ENCODE measurements around the gene IGBP1. TPM values are rescaled to one million over a fixed set of nuclear protein-coding genes. Genes with fewer than 3 reads are reported as not detected.
A peak's percentile ranks its signal among the peaks of the same experiment; 100 is the strongest.
"Not testable (repeated sequence)": the region's sequence is repeated elsewhere in the genome, so short reads cannot be mapped to it uniquely, and the experiment has no call there.

The IGBP1 gene
- 43.4 TPM for total RNA-seq

DNA sequence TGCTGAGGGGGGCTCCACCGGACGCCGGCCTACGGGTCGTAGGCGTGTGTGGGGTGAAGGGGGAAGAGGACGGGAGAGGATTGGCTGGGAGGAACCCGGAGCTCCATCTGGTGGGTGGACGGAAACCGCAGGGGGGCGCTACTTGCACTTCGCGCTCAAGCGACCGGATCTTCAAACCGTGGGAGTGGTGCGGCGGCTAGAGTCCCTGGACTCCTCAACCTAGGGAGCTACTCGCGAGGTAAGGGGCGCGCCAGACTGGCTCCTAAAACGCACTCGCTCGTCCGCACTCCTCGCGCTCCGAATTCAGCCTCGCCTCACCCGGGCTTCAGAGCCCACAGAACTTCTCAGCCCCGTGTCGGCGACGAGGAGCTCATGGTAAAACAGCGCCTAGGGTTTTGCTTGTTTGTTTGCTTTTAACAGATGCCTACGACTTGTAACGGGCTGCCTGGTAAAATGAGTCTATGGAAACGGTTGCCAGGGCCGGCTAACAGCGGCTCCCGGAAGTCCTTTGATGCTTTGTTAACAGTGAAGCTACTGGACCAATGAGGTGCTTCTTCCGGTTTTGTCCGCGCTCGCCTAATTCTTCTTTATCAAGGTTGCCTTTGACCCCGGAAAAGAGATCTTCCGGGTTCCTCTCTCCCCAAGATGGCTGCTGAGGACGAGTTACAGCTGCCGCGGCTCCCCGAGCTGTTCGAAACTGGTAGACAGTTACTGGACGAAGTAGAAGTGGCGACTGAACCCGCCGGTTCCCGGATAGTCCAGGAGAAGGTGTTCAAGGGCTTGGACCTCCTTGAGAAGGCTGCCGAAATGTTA lies at the start of gene IGBP1:
TSS of gene IGBP1 (plus strand) at position 145 of the 813 bp plus-strand sequence. CDS start at position 646, 501 bp downstream.
- DNase-seq (ENCODE audit: low spot score), result peak; percentile 83

DNA sequence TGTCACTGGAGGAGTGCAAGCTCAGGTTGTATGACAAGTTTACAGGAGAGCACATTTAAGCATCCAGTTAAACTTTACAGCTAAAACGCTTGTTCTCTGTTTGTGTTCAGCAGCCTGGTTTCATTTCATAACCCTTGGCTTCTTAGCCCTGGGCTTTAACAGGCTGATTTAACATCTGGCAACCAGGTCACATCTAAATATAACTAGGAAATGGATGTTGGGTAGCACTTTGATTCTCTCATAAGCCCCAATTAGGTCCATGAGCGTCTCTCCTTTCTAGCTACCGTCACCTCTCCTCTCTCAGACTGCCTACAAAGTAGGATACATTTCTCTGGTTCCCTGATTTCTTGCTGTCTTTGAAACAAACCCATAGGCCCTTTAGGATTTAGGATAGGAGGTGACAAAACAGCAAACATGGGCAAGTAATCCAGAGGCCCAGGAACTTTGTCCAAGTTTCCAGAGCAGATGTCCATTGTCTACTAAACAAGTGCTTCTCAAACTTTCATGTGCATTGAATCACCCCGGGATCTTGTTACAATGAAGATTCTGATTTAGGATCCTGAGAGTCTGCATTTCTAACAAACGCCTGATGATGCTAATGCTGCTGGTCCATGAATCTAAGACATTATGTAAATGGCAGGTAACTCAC lies 48.5 kb upstream of the IGBP1 start:
- DNase-seq (ENCODE audit: low spot score), result no peak

DNA sequence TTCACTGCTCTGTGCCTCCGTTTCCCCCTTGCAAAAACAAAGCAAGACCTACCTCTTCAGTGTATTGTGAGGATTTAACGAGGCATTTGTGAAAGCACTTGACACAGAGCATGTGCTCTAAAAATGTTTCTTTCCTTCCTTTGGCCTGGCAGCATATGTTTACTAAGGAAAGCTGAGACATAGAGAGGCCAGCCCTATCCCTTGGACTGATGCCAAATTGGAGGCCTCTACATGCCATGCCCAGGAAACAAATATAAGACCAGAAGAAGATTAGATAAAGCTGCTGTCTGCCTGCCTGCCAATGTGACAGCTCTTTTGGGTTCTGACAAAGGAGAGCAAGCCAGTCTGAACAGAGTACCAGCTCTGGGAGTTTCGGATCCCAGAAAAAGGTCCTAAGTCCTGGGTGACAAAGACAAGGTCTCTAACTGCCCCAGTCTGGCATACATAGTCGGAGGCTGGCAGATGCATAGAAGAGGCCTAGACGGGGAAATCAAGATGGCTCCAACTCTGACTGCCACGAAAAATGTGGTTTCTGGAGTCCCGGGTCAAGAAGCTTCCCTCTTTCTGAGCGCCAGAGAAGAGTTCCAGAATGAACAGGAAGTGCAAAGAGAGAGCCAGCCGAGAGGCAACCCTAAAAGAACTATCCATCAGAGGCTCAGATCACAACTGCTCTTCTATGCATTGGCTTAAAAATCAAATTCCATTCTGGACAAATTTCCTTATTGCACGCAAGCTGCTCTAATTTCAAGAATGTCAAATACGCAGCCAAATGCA lies 45.2 kb upstream of the IGBP1 start:
- DNase-seq (ENCODE audit: low spot score), result no peak

DNA sequence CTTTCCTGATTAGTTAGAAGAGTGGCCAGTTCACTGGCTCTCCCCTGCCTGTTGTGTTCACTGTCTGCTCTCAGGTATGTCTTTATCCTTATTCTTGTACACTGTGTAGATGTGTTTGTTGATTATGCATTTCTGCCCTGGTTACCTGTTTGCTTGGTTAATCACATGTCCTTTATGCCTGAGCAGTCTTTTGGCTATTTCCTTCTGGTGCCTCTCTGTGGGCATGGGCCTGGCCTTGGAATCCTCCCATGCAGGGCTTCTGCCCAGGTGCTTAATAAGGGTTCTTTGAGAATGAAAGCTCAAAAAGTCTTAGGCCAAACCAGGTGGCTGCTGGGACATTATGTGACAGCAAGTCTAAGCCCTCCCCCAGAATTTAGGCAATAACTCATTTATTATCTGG lies 44.5 kb upstream of the IGBP1 start:
- DNase-seq (ENCODE audit: low spot score), result no peak

DNA sequence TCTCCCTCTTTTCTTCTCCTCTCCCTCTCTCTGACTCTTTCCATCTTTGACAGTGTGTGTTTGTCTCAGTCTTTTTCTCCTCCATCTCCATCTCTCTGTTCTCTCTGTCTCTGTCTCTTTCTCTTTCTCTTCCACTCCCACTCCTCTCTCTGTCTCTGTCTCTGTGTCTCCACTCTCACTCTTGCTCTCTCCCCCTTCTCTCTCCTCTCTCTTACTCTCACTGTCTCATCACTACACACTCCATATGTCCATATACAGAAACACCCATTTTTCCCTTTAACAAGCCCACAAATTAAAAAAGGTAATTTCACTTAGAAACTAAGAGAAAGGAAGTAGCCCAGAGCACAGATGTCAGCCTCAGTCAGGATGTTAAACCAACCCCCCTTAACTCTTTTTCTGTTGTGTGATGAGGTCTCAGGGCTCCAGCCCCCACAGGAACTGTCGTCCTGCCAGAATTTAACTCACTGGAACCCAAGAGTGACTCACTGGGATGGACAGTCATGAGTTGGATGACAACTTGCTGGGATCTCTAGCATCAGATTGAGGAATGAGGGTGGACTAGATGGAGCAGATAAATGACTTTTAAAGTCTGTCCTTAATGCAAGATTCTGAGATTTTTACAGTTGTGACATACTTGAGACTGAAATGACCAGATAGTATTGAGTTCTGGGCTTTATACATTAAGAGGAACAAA lies 43.5 kb upstream of the IGBP1 start:
- no peak for DNase-seq (ENCODE audit: low spot score)

DNA sequence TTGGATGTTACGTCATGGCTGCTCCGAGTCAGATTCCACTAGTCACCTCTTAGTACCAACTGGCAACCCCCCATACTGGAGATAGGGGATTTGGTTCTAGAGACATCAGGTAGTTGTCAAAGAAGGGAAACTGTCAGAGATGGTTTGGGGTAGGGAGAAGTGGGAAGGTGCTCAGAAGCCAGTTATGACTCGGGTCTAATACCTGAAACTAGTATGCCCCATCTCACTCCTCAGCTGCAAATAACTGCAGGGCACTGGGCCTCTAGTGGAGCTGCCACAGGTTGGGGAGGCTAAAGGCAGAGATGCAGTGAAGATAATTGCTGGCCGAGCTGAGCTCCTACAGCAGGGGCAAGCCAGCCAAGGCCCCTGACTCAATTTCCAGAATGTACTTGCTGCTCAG lies 41.0 kb upstream of the IGBP1 start:
- DNase-seq (ENCODE audit: low spot score), result no peak

DNA sequence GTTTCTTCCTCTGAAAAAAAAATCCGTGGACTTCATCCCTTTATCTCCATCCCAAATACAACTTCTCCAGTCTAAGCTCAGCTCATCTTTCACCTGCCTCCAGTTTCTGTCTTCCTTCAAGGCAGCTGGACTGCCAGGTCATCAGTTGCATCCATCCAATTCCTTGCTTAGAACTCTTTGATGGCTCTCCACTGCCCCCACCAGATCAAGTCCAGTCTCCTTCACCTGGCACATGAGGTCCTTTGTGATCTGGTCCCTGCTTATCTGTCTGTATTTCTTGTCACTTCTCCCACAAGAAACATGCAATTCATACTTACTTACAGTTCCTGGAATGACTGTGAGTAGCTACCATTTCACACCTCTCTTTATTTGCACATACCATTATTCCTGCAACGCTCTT lies 37.2 kb upstream of the IGBP1 start:
- DNase-seq (ENCODE audit: low spot score), result no peak

DNA sequence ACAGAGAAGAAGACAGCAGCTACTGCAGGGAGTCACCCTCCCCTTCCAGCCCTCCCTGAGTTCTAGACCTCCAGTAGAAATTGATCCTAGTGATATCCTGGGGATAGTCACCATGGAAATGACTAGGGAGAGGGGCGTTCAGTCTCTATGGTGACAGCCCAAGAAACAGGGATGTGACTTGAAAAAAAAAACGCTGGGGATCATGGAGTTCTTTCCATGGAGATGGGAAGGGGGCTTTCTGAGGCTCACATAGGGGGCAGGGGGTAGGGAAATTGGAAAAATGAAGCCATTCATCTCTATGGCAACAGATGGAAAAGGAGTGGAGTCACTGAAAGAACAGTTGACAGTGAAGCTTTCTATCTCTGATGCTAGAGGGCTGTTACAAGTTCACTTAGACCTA lies 28.0 kb upstream of the IGBP1 start:
- DNase-seq (ENCODE audit: low spot score), result no peak

DNA sequence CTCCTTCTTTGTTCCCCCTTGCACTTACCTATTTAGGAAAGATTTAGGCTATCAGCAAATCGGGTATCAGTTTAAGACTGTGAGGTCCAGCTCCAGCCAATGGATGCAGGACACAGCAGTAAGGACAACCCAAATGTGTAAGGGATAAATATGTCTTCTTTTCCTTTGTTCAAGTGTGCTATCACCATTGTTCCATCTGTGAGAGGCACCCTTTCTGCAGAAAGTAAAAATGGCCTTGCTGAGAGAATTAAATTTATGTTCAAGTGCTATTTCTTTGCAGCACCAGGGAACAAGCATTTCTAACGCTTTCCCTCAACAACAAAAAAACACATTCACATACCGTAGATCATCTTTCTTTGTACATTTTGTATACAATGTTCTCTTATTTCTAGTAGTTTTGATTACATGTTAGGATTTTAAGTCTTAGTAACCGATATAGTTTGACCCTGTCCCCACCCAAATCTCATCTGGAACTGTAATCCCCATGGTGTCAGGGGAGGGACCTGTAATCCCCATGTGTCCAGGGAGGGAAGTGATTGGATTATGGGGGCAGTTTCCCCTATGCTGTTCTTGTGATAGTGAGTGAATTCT lies 21.7 kb upstream of the IGBP1 start:
- not testable (repeated sequence) for DNase-seq (ENCODE audit: low spot score)

DNA sequence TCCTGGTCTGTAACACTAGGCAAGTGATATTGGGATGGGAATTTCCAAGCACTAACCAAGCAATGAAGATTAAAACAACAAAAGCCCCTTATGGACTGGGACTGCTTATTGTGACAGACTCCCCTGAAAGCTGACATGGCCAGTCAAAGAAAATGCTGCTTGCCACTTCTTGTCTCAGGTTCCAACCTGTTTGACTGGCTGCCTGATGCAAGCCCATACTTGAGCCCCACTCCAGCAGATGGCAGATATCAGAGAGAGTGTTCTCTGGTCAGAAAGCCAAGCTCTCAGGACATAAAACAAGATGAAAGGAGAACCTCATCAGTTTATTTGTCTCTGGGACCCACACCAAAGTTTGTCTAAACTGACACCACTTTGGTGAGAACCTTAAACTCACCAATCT lies 15.5 kb upstream of the IGBP1 start:
- DNase-seq (ENCODE audit: low spot score), result peak; percentile 47

DNA sequence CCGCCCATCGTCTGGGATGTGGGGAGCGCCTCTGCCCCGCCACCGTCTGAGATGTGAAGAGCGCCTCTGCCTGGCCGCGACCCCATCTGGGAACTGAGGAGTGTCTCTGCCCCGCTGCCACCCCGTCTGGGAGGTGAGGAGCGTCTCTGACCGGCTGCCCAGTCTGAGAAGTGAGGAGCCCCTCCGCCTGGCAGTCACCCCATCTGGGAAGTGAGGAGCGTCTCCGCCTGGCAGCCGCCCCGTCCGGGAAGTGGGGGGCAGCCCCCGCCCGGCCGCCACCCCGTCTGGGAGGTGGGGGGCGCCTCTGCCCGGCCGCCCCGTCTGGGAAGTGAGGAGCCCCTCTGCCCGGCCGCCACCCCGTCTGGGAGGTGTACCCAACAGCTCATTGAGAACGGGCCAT lies 10.2 kb upstream of the IGBP1 start:
- not testable (repeated sequence) for DNase-seq (ENCODE audit: low spot score)

DNA sequence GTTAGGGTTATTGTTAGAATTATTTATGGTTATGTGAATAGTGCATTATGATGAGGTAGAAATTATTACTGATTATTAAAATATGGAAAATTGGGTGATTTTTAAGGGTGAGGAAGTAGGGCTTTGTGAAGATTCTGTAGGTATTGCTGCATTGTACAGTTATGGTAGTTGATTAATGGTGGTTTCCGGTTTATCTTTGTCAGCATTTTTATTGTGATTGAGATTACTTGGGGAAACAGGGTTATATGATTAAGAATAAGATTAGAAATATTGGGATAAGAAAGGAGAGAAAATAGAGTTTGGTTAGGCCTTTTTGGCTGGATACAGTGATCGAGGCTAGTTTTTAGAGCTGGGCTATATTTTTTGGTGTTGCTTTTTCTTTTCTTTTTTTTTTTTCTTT lies 8.6 kb upstream of the IGBP1 start:
- DNase-seq (ENCODE audit: low spot score), result no peak

DNA sequence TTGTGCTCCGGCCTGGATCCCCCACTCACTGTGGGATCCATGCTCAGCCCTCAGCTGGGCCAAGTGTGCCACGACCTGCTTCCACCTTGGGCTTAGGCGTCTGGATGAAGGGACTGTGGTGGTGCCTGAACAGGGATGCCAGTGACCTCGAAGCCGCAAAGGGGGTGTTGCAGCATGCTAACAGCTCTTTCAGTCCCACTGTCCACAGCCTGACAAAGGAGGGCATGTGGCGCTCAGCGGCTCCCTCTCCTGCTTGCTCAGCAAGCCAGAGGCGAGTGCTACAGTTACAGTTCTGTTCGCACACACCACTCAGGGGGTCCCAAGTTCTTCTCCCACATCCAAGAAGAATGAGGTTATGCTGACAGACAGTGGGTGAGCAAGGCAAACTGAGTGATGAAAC lies 5.2 kb upstream of the IGBP1 start:
- DNase-seq (ENCODE audit: low spot score), result no peak

DNA sequence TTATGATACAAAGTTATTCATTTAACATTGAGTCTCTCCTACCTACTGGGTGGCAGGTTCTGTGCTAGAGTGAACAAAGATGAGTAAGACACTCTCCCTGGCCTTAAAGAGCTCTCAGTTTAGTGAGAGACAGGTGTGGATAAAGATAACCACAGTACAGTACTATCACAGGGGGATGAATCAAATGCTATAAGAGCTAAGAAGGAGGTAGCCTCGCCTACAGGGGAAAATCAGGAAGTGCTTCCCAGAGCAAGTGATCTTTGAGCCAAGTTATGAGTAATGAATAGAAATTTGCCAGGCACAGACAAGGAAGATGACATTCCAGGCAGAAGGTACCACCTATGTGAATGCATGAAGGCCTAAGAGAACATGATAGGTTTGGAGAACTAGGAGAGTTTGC lies 3.4 kb upstream of the IGBP1 start:
- DNase-seq (ENCODE audit: low spot score), result no peak

DNA sequence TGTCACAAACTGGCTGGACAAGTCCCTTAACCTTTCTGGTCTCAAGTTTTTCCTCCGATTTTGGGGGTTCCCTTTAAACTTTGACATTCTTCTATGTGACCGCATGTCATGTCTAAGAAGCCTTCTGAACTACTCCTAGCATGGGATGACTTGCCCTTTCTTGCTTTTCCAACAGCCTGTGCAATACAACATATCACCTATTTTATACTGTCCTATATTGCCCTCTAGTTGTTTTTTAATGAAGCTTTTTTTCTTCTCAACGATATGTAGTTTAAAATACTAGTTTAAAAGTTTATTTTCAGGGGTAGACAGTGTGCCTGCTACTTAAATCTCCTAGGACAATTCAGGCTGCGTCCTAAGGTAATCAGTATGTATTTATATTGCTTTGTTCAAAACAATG lies 1.0 kb upstream of the IGBP1 start:
- no peak for DNase-seq (ENCODE audit: low spot score)

DNA sequence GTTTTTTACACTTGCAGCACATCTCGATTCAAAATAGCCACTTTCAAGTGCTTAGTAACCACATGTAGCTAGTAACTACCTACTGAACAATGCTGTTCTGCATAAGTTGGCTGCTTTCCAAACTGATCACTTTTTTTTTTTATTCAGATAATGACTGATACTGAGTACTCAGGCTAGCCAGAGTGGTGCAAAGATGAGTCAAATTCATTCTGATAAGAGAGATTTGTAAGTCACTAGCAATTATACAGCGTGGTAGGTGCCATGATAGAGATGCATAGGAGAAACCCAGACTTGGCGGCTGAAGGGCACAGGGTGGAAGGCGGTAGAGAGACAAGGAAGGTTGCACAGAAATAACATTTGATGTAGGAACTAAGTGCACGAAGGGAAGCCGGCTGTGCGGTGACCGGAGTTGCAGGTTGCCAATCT lies 357 bp upstream of the IGBP1 start:
- no peak for DNase-seq (ENCODE audit: low spot score)

DNA sequence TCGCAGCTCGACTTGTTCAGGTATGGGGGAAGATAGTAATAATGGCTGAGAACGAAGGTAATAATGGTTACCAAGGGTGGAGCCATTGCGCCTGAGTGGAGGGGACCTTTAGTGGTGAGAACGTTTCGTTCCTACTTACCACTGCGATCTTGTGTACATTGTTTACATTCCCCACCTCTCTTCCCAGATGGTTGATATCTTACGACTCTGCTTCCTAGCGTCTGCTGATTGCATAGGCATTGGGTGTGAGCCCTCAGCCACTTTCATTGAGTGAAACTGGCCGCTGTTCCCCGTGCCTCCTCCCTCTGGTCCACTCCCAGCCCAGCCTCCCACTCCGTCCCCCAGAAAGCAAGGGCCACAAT lies 850 bp downstream of the IGBP1 start:
- no peak for DNase-seq (ENCODE audit: low spot score)

DNA sequence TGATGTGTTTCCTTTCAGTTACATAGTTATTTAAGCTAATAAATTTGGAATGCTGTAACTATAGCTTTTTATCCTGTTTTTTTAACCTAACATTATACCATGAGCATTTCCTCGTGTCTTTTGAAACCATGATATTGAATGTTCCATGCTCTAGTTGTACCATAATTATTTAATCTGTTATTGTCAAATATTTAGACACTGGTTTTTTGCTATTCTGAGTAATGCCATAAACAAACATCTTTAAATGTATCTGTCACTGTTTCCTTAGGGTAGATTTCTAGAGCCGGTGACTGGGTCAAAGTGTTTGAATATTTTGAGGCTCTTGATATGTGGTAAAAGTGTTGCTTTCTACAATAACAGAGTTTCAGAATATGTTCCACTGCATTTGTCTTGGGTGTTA lies 5.4 kb downstream of the IGBP1 start:
- DNase-seq (ENCODE audit: low spot score), result no peak

DNA sequence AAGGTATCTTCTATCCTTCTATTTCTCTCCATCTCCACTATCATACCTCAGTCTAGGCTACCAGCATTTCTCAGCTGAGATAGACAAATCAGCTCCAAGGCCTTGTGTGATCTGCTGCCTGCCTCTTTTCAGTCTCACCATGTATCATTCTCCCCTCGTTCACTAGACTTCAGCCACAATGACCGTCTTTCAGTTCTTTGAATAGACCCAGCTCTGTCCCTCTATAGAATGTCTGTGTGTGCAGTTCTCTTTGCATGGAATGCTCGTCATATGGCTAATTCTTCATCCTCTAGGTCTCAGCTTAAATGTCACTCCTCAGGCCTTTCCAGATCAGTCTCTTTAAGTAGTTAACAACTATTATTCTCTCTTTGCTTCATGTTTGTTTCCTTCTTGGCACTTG lies 6.5 kb downstream of the IGBP1 start:
- no peak for DNase-seq (ENCODE audit: low spot score)

DNA sequence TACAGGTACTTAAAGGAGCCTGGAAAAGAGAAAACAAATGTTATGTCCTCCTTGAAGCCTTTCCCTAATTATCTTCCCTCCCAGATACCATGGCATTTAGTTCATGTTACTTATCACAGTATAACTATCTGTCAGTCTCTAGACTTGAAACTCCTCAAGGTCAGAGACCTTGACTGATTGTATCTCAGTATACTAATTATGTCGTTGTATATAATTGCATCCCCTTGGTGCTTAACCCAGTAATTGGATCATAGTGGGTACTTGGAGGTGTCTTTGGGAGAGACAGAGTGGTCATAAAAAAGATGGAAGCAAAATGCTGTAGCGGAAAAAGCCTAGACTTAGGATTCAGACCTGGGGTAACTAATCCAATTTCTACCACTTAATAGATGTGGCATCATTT lies 8.1 kb downstream of the IGBP1 start:
- DNase-seq (ENCODE audit: low spot score), result no peak
